GM12891 (cell line): ENCODE measurements around the gene RAP1A.

Experiments used
- POLR2A ChIP-seq: IDR thresholded peaks from 2 replicates; pipeline ENCODE4 v1.6.1; 2011; ENCODE audit warnings: low read depth, low read length, control low read depth
- POLR2AphosphoS5 ChIP-seq: IDR thresholded peaks from 2 replicates; pipeline ENCODE4 v1.6.1; 2011; ENCODE audit warnings: low read depth, low read length, control low read depth
- POU2F2 ChIP-seq: IDR thresholded peaks from 2 replicates; pipeline ENCODE4 v1.6.1; 2011; ENCODE audit warnings: low read depth, mild to moderate bottlenecking, control low read depth, low read length, moderate library complexity
- SPI1 ChIP-seq: IDR thresholded peaks from 2 replicates; pipeline ENCODE4 v1.6.1; 2011; ENCODE audit warnings: low read depth, low read length, control low read depth
- TAF1 ChIP-seq: IDR thresholded peaks from 2 replicates; pipeline ENCODE4 v1.6.1; 2011; ENCODE audit warnings: low read depth, low read length, control low read depth

DNA sequence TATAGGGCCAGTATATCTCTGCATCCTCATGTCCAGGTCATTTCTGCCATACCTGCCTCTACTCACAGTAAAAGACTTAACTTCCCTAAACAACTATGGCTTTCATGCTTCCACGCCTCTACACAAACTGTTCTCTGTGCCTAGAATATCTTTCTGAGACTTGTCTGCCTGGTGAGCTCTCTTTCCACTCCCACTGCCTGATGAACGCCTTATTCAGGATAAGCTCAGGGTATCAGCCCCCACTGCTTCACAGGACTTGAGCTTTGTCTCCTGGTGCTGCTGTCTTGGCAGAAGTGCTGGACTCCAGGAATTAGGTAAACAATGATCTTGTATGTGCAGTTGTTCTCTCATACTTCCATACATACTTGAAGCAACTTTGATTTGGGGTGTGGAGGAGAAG is 131.3 kb downstream of the RAP1A start:
- TF ChIP-seq POLR2A (no peak), TAF1 (no peak), POLR2AphosphoS5 (no peak), SPI1 (no peak), POU2F2 (no peak)
